GM20000 (cell line): ENCODE results near the gene TGM5.

Experiments used
- DNase-seq: peaks from one replicate; pipeline ENCODE4 v3.0.0; 2012; ENCODE audit warnings: low spot score
- TF ChIP-seq, protein P1 (sequence below): IDR thresholded peaks from 2 replicates; pipeline ENCODE4 v1.5.1; 2012; ENCODE audit warnings: mild to moderate bottlenecking, control low read depth; ENCODE audit errors: extremely low read depth, missing control alignments

TGM5 gene

DNA sequence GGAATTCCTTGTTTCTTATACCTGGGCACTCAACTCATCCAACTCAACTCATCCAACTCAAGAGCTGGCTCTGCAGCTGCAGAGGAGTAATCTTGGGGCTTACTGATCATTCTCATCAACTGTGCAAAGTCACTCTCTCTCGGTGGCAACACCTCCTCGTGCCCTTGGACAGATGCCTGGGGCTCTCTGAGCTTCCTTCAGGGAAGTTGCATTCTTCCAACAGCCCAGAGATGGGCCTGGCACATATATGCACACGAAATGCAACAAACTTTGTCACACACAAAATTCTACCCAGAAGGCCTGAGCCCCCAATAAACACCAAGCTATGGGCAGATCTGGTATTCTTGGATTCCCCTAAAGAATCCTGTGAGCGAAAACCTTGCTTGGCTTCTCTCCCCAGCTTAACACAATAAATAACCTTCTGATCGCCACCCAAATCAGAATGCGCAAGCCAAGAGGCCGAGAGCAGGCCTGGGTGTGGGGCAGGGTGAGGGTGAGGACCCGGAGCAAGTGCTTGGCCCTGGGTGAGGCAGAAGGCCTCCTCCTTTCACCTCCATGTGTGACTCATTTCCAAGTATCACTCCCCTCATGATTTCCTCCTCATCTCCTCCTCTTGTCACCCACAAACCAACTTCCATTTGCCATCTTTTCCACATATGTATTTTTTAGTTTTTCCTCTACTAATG lies 15.4 kb downstream of the TGM5 start:
- DNase-seq = no peak
- TF ChIP-seq, protein P1, sequence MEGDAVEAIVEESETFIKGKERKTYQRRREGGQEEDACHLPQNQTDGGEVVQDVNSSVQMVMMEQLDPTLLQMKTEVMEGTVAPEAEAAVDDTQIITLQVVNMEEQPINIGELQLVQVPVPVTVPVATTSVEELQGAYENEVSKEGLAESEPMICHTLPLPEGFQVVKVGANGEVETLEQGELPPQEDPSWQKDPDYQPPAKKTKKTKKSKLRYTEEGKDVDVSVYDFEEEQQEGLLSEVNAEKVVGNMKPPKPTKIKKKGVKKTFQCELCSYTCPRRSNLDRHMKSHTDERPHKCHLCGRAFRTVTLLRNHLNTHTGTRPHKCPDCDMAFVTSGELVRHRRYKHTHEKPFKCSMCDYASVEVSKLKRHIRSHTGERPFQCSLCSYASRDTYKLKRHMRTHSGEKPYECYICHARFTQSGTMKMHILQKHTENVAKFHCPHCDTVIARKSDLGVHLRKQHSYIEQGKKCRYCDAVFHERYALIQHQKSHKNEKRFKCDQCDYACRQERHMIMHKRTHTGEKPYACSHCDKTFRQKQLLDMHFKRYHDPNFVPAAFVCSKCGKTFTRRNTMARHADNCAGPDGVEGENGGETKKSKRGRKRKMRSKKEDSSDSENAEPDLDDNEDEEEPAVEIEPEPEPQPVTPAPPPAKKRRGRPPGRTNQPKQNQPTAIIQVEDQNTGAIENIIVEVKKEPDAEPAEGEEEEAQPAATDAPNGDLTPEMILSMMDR = no peak

DNA sequence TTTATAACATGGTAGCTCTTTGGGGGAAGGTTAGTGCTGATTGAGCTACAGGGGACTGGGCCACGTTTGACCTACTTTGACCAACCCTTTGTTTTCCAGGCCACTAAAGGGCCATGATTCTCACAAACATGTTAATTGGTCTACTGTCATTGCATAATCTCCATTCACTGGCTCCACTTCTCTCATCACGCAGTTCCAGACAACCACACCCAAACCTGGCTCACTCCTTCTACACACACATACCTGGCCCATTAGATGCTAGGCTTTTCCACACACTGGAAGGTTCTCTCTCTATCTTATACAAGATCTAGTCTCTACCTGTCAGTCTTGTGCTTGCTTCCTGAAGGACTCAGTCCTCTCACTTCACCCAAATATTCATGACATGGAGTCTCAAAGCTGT lies 15.9 kb downstream of the TGM5 start:
- no peak for DNase-seq
- TF ChIP-seq, protein P1 = no peak

DNA sequence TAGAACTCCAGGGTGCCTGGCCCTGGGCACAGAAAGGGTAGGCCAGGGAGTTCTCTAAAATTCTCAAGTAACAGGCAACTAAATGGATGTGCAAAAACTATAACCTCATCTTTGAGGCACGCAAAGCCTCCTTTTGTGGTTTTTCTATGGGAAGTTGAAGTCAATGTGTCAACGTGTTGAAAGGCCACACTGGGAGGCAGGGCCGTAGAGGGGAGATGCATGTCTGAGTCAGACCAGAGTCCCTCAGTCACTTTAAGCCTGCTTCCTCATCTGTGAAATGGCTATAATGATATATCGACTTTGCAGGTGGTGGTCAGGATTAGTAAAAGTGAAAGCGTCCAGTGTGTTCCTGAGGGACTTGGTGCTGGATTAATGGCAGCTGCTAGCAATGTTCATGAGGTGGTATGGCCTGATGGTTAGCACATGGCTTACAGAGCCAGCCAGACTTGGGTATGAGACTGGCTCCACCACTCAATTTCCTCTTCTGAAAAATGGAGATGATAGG lies 17.0 kb downstream of the TGM5 start:
- TF ChIP-seq, protein P1 = no peak
- peak; percentile 79 for DNase-seq

DNA sequence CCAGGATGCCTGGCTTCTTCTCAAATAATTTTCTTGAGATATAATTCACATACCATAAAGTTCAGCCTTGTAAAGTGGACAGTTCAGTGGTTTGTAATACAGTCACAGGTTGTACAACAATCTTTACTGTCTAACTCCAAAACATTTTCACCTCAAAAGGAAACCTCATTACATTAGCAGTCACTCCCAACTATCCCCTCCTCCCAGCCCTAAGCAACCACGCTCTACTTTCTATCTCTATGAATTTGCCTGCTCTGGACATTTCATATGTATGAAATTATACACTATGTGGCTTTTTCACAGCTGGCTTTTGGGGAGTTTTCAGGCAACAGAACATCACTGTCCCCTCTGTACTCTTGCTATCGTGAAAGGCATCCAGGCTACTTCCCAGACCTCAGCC lies 17.5 kb downstream of the TGM5 start:
- TF ChIP-seq, protein P1 = no peak
- no peak for DNase-seq

DNA sequence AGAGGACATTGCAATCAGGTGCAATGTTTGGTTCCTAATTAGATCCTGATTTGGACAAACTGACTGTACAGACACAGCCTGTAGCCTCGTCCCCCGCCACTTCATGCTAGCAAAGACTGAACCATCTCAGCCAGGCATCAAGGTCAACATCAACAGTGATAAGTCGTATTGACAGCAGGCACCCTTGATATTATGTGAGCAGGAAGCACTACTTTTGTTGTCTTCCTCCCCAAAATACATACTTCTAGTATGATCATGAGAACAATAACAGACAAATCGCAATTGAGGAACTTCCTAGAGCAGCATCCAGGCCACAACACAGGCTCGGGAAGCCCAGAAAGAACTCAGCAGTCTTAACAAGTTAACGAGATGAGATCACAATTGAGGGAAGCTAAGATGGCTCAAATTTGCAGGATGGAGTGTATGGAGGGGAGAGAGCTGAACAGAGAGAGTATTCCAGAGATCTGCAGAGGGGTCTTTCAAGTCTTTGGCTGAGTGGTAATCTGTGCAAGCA lies 20.4 kb downstream of the TGM5 start:
- DNase-seq = no peak
- TF ChIP-seq, protein P1 = no peak

DNA sequence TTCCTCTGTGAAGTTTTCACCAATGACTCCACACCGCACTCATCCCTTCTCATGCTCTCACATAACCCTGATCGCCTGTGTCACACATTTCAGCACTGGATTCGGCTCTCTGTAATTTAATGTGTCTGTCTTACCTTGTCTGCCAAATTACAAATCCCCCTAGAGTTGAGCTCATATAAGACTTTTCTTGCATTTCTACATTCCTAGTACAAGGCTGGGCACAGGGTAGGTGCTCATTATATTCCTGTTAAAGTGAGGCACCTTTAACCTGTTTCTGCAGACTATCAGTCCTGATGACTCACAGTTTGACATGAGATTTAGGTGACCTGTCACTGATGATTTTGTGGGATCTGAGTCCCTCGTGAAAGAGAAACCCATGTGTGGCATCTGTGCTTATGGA lies 22.6 kb downstream of the TGM5 start:
- TF ChIP-seq, protein P1 = no peak
- no peak for DNase-seq

DNA sequence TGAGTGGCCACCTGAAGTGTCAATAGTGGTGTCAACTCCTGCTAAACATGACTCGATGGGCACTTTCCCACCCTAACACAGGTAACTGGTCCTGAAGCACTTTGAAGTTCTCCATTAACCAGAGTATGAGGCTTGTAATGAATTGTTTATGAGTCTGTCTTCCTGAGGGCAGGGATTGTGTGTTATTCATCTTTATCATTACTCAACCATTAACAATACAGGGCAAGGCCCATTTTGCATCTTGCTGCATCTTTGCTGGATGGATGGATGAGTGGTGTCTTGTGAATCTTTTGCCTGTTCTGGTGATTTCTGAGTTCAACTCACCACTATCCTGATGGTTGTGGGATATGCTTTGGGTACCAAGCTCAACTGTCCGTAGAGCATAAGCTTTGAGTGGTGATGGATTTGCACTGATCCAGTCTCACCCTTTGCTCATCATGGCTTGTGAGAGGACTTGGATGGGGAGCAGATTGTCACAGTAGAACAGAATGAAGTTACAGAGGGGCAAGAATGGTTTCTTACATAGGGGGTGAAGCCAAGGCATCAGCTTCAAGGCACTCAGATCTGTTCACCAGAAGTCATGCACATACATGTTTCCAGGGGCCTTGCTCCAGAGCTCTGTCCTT lies 23.6 kb downstream of the TGM5 start:
- TF ChIP-seq, protein P1 = no peak
- no peak for DNase-seq
